ENCODE data around the gene SETDB2.

The SETDB2 gene

DNA sequence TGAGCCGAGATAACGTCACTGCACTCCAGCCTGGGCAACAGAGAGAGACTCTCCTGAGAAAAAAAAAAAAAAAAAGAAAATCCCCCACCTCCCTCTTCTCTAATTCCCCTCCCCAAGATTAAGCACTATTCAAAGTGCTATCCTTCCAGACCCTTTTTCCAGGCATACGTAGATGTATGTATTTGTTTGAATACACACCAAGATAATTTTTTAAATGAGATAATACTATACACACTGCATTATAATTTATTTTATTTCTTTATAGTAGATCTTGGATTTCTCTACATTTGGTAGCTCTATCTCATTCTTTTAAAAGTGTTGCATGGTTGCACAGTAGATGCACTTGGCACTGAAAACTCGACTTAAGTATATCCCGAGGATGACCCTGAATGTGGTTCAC is 32.7 kb upstream of the SETDB2 start:
- DNase-seq (ENCODE audit: low read depth): no peak
- H3K4me3 ChIP-seq (ENCODE audit: control insufficient read depth, low read depth, low read length): no peak overlapping the region
- TF ChIP-seq, protein P1, sequence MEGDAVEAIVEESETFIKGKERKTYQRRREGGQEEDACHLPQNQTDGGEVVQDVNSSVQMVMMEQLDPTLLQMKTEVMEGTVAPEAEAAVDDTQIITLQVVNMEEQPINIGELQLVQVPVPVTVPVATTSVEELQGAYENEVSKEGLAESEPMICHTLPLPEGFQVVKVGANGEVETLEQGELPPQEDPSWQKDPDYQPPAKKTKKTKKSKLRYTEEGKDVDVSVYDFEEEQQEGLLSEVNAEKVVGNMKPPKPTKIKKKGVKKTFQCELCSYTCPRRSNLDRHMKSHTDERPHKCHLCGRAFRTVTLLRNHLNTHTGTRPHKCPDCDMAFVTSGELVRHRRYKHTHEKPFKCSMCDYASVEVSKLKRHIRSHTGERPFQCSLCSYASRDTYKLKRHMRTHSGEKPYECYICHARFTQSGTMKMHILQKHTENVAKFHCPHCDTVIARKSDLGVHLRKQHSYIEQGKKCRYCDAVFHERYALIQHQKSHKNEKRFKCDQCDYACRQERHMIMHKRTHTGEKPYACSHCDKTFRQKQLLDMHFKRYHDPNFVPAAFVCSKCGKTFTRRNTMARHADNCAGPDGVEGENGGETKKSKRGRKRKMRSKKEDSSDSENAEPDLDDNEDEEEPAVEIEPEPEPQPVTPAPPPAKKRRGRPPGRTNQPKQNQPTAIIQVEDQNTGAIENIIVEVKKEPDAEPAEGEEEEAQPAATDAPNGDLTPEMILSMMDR (conservative IDR thresholded peaks at IDR 0.05; ENCODE audit: control insufficient read depth, insufficient read depth, low read depth, low read length): no peak

- H3K4me3 ChIP-seq (ENCODE audit: control insufficient read depth, low read depth, low read length): no peak overlapping the region
- DNase-seq (ENCODE audit: low read depth): no peak
- TF ChIP-seq, protein P1 (conservative IDR thresholded peaks at IDR 0.05; ENCODE audit: control insufficient read depth, insufficient read depth, low read depth, low read length): no peak
These were observed 31.3 kb upstream of the SETDB2 start for GRCh38 chr13:49412749-49413148.

- no peak for DNase-seq (ENCODE audit: low read depth)
- H3K4me3 ChIP-seq (ENCODE audit: control insufficient read depth, low read depth, low read length): no peak overlapping the region
- TF ChIP-seq, protein P1 (conservative IDR thresholded peaks at IDR 0.05; ENCODE audit: control insufficient read depth, insufficient read depth, low read depth, low read length): no peak
These were observed 26.9 kb upstream of the SETDB2 start for GRCh38 chr13:49417161-49417560.

DNA sequence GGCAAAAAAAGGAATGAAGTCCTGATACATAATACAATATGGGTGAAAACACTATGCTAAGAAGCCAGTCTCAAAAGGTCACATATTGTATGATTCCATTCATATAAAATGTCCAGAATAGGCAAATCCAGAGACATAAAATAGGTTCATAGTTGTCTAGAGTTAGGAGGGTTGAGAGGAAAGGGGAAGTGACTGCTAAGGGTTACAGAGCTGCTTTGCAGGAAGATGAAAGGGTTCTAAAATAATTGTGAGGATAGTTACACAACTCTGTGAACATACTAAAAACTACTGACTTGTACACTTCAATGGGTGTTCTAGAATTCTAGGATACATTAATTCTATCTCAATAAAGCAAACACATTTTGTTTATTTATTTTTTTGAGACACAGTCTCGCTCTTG is 25.9 kb upstream of the SETDB2 start:
- no peak for DNase-seq (ENCODE audit: low read depth)
- TF ChIP-seq, protein P1 (conservative IDR thresholded peaks at IDR 0.05; ENCODE audit: control insufficient read depth, insufficient read depth, low read depth, low read length): no peak
- H3K4me3 ChIP-seq (ENCODE audit: control insufficient read depth, low read depth, low read length): no peak overlapping the region

DNA sequence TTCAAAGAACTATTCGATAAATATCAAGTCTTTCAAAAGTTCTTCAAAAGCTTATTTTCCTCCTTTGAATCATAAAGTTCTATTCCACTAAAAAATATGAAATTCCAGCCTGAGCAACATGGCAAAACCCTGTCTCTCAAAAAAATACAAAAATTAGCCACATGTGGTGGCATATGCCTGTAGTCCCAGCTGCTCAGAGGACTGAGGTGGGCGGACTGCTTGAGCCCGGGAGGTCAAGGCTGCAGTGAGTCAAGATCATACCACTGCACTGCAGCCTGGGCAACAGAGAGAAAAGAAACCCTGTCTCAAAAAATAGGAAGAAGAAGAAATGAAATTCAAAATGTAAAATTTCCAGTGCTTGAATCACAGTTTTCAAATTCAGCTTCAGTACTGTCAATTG is 24.8 kb upstream of the SETDB2 start:
- DNase-seq (ENCODE audit: low read depth): peak; percentile 68
- TF ChIP-seq, protein P1 (conservative IDR thresholded peaks at IDR 0.05; ENCODE audit: control insufficient read depth, insufficient read depth, low read depth, low read length): no peak
- H3K4me3 ChIP-seq (ENCODE audit: control insufficient read depth, low read depth, low read length): no peak overlapping the region

- TF ChIP-seq, protein P1 (conservative IDR thresholded peaks at IDR 0.05; ENCODE audit: control insufficient read depth, insufficient read depth, low read depth, low read length): peak; percentile 13
- peak; percentile 27 for DNase-seq (ENCODE audit: low read depth)
- H3K4me3 ChIP-seq (ENCODE audit: control insufficient read depth, low read depth, low read length): no peak overlapping the region
These were observed 22.7 kb upstream of the SETDB2 start for GRCh38 chr13:49421391-49421790.

- TF ChIP-seq, protein P1 (conservative IDR thresholded peaks at IDR 0.05; ENCODE audit: control insufficient read depth, insufficient read depth, low read depth, low read length): no peak
- no peak for DNase-seq (ENCODE audit: low read depth)
These were observed 20.0 kb upstream of the SETDB2 start for GRCh38 chr13:49424011-49424560.

More at GRCh38 chr13:49424011-49424560, 20.0 kb upstream of the SETDB2 start:
- H3K4me3 ChIP-seq (ENCODE audit: control insufficient read depth, low read depth, low read length): no peak overlapping the region

All from fibroblast of mammary gland (primary cell).